ENCODE measurements around the gene ANKHD1. TPM values are rescaled to one million over a fixed set of nuclear protein-coding genes. Genes with fewer than 3 reads are reported as not detected.

ANKHD1 gene
- total RNA-seq, 1 donor from 2014 or later: 201 TPM

GRCh38 chr5:140542972-140543371, 141.3 kb downstream of the ANKHD1 start:
- DNase-seq (ENCODE audit: low spot score): no peak

DNA sequence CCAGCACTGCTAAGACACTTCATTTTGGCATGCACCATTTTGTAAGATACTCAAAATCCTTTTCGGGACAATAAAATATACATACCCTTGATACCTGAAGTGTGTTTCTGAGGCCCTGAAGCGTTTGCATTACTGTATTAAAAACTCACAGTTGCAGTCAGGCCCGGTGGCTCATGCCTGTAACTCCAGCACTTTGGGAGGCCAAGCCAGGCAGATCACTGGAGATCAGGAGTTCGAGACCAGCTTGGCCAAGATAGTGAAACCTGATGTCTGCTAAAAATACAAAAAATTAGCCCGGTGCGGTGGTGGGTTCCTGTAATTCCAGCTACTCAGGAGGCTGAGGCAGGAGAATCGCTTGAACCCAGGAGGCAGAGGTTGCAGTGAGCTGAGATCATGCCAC, 143.4 kb downstream of the ANKHD1 start:
- no peak for DNase-seq (ENCODE audit: low spot score)

GRCh38 chr5:140545606-140546005, 144.0 kb downstream of the ANKHD1 start:
- no peak for DNase-seq (ENCODE audit: low spot score)

DNA sequence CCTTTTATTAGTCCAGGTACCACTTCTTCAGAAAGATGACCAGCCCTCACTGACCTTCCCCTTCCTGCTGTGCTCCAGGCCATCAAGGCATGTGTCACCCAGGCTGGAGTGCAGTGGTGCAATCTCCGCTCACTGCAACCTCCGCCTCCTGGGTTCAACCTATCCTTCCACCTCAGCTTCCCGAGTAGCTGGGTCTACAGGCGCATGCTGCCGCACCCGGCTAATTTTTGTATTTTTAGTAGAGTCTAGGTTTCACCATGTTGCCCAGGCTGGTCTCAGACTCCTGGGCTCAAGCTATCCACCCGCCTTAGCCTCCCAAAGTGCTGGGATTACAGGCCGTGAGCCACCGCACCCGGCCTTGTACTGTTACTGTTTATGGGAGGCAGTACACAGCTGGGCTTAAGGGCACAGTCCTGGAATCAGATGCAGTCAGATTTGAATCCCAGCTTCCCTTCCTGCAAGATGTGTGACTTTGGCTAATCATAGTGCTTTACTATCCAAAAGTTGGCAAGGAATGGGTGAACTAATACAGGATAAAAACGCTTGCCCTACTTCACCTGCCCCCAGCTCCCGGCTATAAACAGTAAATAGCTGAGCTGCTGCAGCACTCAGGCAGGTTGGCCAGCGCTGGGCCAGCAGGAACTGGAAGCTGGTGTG, 145.3 kb downstream of the ANKHD1 start:
- DNase-seq (ENCODE audit: low spot score): no peak

DNA sequence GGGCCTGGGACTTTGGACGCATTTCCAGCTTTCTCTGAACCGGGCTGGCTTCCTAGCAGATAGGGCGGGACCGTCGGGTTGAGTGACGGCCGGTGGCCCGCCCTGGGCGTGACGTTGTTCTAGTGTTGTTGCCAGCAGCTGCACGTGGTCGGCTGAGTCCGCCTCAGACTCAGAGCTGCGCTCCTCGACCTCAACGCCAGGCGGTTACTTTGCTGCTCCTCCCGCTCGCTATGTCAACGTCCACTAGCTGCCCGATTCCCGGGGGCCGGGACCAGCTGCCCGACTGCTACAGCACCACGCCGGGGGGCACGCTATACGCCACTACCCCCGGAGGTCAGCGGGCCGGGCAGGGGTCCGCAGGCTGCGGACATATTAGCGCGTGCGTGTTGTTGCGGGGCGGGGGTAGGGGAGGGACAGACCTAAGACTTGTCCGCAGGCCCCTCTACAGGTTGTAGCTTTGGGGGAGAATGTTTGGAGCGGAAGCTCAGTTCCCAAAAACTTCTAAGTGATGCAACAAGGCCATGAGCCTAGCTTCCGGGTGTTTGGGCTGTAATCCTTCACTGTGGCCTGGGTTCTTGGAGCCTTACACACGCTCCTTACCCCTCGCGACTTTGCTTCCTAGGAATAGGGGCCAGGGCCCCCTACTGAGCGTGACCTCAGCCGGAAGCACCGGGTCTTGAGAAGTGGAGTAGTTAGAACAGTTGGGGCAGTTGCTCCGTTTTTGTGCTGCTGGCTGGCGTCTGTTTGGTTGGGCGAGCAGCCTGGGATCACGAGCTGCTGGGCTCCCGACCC, 146.1 kb downstream of the ANKHD1 start, which contains the start of gene EIF4EBP3:
TSS of gene EIF4EBP3 (plus strand) at position 155 of the 792 bp plus-strand sequence. CDS start at position 231, 76 bp downstream.
- peak; percentile 98 for DNase-seq (ENCODE audit: low spot score)

DNA sequence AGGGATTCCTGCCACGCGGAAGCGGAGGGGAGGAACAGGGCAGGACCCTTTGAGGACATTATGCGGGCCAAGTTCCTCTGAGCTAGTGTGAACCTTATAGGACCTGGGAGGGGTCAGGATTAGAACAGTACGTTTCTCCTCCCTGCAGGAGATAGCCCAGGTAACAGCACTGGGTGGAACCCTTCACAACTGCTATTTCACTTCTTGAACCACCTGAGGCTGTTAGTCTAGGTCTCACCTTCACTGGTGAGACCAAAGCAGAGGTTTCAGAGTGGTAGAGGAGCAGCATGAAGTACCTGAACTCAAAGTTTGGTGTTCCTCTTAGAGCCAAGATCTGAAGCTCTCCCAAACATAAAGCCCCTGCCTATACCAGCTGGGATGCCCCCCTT, 146.7 kb downstream of the ANKHD1 start:
- DNase-seq (ENCODE audit: low spot score): no peak

DNA sequence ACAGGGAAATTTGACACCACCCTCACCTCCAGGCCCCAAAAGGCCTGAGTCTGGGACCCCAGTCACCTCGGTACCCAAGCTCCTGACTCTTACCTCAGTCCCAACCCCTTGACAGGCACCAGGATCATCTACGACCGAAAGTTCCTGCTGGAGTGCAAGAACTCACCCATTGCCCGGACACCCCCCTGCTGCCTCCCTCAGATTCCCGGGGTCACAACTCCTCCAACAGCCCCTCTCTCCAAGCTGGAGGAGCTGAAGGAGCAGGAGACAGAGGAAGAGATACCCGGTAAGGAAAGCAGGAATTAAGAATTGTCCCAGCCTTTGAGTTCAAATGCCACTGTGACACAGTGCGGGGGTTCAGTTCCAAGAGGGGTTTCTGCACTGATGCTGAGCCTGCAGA, 147.2 kb downstream of the ANKHD1 start:
- DNase-seq (ENCODE audit: low spot score): no peak

- DNase-seq (ENCODE audit: low spot score): peak; percentile 79
Observed at GRCh38 chr5:140549237-140550144, 147.9 kb downstream of the ANKHD1 start.

DNA sequence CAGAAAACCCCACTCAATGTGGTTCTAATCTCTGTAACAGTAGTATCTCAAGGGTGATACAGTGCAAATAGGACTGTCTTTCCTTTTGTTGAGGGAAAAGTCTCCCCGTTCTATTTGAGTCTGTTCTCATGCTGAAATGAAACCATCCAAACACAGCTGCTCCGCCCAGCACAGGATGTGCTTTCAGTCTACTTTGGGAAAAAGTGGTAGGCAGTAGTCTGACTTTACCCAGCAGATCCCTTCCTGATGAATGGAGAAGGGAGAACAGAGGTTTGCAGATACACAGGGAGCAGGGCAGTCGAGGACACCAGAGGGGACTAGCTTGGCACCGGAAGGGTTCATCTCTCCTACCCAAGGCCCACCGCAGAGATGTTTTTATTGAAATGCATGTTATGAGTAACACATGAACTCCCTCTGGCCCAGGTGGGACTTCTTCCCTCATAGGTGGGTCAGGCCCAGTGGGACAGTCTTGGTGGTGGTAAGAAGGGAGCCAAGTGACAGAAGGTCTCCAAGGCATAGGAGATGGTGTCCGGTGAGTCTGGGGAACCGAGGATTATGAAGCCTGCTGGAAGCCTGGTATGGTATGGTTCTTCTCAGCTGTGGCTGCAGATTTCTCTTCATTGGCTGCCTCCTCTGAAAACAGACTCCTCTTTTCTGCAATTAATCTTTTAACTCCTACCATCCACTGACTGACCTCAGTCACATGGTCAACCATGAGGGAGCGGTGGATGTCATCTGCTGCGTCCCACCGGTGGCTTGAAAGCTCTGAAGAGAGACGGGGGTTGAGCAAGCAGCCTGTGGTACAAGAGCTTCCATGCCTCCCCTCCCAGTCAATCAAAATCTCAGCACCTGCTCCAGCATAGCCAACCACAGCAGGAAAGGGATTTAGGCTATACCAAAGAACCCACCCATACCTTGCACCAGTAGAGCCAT, 148.8 kb downstream of the ANKHD1 start:
- DNase-seq (ENCODE audit: low spot score): no peak

- DNase-seq (ENCODE audit: low spot score): no peak
Observed at GRCh38 chr5:140551872-140552271, 150.2 kb downstream of the ANKHD1 start.

DNA sequence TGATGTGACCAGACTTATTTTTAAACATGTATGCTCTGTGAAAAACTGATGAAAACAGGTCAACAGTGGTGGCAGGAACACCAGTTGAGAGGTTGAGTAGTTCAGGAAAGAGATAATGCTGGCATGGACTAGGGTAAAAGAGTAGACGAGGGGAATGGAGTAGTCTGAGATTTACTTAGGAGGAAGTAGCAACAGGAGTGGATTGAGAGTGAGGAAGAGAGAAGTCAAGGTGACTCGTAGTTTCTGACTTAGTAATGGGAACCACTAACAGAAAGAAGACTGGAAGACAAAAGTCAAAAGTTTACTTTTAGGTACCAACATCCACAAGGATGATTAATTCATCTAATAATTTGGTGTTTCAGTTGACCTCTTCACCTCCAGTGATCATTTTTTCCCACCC, 152.0 kb downstream of the ANKHD1 start:
- DNase-seq (ENCODE audit: low spot score): no peak

DNA sequence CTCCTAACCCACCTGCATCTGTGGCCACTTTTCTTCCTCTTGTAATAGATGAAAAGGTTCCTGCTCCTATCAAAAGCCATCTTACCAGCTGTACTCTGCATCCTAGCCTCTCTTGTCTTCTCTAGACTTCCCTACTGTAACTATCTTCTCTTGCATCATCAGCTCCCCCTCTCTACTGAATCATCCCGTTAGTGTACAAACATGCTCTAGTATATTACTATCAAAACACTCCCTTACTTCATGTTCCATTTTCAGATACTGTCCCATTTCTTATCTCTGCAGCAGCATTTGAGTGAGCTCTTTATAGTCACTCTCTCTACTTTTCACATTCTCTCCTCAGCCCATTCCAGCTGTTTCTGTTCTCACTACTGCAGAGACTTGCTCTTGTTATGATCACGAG, 152.8 kb downstream of the ANKHD1 start:
- no peak for DNase-seq (ENCODE audit: low spot score)

- DNase-seq (ENCODE audit: low spot score): no peak
Observed at GRCh38 chr5:140555747-140556312, 154.2 kb downstream of the ANKHD1 start.

GRCh38 chr5:140556438-140556837, 154.8 kb downstream of the ANKHD1 start:
- DNase-seq (ENCODE audit: low spot score): no peak

DNA sequence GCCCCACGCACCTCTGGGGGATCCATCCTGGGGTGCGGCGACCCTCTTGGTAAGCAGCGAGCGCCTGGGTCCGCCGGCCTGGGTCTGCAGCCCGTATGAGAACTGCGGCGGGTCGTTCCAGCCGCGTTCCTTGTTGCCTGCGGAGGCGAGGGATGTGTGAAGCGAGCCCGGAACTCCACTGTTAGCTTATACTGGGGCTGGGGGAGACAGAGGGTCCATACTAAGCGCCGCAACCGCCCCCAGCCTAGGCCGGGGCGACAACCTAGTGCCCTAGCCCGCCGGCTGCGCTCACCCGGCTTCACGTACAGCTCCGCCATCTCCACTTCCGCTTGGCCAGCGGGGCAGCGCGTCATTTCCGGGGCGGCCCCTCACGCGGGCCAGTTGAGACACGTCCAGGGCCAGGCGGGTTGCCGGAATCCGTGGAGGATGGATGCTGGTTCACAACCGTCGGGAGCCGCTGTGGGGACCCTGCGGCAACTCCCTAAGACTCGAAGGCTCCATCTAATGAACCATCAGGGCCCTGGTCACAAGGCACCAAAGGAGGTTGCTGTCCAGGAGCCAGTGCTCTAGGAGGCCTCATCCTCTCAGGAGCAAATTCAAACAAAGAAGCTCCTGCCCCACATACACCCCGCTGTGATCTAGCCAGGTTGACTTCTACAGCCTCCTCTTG, 155.6 kb downstream of the ANKHD1 start, which contains the start of gene SRA1:
TSS of gene SRA1 (minus strand) at position 338 of the 670 bp plus-strand sequence. CDS start at position 317, 21 bp downstream.
- DNase-seq (ENCODE audit: low spot score): peak; percentile 95

GRCh38 chr5:140557965-140558364, 156.3 kb downstream of the ANKHD1 start:
- no peak for DNase-seq (ENCODE audit: low spot score)

DNA sequence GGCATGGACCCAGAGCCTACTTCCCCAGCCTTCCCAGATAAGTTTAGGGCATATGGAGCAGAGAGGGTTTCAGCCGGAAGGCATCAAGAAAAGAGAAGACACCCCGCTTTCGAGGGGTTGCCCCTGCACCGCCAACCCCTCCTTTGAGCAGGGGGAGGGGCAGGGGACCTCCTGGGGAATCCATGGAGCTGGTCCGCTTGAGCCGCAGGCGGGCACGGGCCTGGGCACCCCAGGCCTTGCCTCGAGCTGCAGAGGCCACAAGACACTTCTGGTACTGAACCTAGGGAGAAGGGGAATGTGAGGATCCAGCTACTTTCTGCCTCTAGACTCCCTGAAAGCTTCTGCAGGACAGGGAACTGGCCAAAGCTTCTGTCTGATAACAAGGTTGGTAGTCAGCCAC, 156.9 kb downstream of the ANKHD1 start:
- DNase-seq (ENCODE audit: low spot score): no peak

GRCh38 chr5:140560227-140560626, 158.6 kb downstream of the ANKHD1 start:
- no peak for DNase-seq (ENCODE audit: low spot score)

DNA sequence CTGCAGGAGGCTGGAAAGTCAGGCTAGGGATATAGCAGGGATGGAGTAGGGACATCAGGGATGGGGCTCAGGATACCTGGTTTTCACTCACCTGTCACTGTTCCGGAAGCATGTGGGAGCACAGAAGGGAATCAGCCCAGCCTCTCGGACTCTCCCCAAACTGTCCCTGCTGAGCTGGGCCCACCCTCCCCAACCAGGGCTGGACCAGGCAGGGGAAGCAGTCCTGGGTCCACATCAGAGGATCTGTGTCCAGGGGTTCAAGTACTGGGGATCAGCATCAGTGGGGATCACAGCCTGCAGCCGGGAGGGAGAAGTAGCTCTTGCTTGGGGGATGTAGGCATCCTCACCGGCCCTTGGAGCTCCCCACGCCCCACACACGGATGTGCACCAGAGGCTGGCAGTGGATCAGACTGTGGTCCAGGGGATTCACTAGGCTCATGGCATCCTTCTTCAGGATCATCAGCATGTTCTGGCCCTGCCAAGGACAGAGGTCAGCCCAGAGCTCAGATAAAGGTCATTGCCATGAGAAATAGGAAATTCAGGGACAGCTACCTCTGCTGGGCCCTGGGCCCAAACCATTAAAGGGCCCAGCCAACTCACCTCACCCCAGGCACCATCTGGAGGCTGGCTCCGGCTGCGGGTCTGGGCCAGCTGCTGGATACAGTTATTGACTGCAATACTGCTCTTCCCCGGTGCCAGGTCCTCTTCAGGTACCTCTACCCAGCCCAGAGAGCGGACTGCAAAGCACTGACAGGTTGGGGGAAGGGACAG, 160.3 kb downstream of the ANKHD1 start:
- no peak for DNase-seq (ENCODE audit: low spot score)
